Vagina (tissue), 2 donors: ENCODE measurements around the gene NPM1.

Source experiments
- POLR2A ChIP-seq, 2 donors: fragments of 450-650 bp; IDR thresholded peaks; one replicate each; pipeline ENCODE4 v1.6.1; 2017; ENCODE audit warnings: antibody characterized with exemption in 2 of 2, mild to moderate bottlenecking in 2 of 2, moderate library complexity in 2 of 2
- POLR2AphosphoS5 ChIP-seq, 2 donors: sonication (generic); formaldehyde crosslinking; IDR thresholded peaks; one replicate each; pipeline ENCODE4 v1.9.0; 2017; ENCODE audit warnings: antibody characterized with exemption in 2 of 2, mild to moderate bottlenecking in 2 of 2, low read depth in 1 of 2; ENCODE audit not compliant: insufficient read depth in 1 of 2
- TF ChIP-seq, protein P1 (sequence below), 3 experiments: fragments of 450-650 bp in 2 of 3; fragments of 200-600 bp in 1 of 3; sonication (generic) in 1 of 3; IDR thresholded peaks; one replicate each; pipeline ENCODE4 v1.5.1; 2017 to 2019; ENCODE audit warnings: antibody characterized with exemption in 3 of 3, mild to moderate bottlenecking in 2 of 3, moderate library complexity in 2 of 3

DNA sequence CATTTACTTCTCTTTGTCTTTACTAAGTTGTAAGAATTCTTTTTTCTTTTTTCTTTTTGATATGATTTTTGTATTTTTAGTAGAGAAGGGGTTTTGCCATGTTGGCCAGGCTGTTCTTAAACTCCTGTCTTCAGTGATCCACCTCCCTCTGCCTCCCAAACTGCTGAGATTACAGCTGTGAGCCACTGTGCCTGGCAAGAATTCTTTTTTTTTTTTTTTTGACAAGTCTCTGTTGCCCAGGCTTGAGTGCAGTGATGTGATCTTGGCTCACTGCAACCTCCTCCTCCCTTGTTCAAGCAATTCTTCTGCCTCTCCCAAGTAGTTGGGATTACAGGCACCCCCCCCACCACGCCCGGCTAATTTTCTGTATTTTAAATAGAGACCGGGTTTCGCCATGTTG, 9.9 kb downstream of the NPM1 start:
- TF ChIP-seq, protein P1, sequence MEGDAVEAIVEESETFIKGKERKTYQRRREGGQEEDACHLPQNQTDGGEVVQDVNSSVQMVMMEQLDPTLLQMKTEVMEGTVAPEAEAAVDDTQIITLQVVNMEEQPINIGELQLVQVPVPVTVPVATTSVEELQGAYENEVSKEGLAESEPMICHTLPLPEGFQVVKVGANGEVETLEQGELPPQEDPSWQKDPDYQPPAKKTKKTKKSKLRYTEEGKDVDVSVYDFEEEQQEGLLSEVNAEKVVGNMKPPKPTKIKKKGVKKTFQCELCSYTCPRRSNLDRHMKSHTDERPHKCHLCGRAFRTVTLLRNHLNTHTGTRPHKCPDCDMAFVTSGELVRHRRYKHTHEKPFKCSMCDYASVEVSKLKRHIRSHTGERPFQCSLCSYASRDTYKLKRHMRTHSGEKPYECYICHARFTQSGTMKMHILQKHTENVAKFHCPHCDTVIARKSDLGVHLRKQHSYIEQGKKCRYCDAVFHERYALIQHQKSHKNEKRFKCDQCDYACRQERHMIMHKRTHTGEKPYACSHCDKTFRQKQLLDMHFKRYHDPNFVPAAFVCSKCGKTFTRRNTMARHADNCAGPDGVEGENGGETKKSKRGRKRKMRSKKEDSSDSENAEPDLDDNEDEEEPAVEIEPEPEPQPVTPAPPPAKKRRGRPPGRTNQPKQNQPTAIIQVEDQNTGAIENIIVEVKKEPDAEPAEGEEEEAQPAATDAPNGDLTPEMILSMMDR (IDR thresholded peaks at IDR 0.05): no peak
- TF ChIP-seq POLR2AphosphoS5 (IDR thresholded peaks at IDR 0.05; ENCODE audit: insufficient read depth in 1 of 2, low read depth in 1 of 2): no peak
- no peak for TF ChIP-seq POLR2A (IDR thresholded peaks at IDR 0.05)
